Mucosa of rectum (tissue), 2 donors: Measurements from ENCODE around the gene DUSP2.

Source experiments
- H3K27ac ChIP-seq, 2 donors: one replicate each; pipeline ENCODE4 v1.7.0; 2013; ENCODE audit warnings: inconsistent platforms in 2 of 2, low read depth in 2 of 2, low read length in 2 of 2
- H3K27me3 ChIP-seq, 2 donors: one replicate each; pipeline ENCODE4 v1.7.0; 2013; ENCODE audit warnings: low read length in 2 of 2; ENCODE audit not compliant: control insufficient read depth in 2 of 2, insufficient read depth in 2 of 2
- H3K36me3 ChIP-seq, 2 donors: one replicate each; pipeline ENCODE4 v1.7.0; 2013; ENCODE audit warnings: low read length in 2 of 2; ENCODE audit not compliant: control insufficient read depth in 2 of 2, insufficient read depth in 2 of 2
- H3K4me1 ChIP-seq, 2 donors: one replicate each; pipeline ENCODE4 v1.7.0; 2013; ENCODE audit warnings: low read length in 2 of 2, mild to moderate bottlenecking in 1 of 2; ENCODE audit not compliant: control insufficient read depth in 2 of 2, insufficient read depth in 2 of 2
- H3K4me3 ChIP-seq, 2 donors: one replicate each; pipeline ENCODE4 v1.7.0; 2013; ENCODE audit warnings: low read length in 2 of 2
- H3K9ac ChIP-seq, 2 donors: one replicate each; pipeline ENCODE4 v1.7.0; 2013; ENCODE audit warnings: low read length in 2 of 2, low read depth in 1 of 2, mild to moderate bottlenecking in 1 of 2
- H3K9me3 ChIP-seq, 2 donors: one replicate each; pipeline ENCODE4 v1.7.0; 2013; ENCODE audit warnings: low read length in 2 of 2; ENCODE audit not compliant: control insufficient read depth in 2 of 2
- donor health status: healthy.
- donor health status: Normal muscosa, but diverticular disease.

Gene DUSP2

GRCh38 chr2:96108151-96108540 is 37.1 kb downstream of the DUSP2 start:
- H3K27ac ChIP-seq = no peak overlapping the region
- no peaks in the 10 kb centered on the region for H3K36me3 ChIP-seq
- no peak overlapping the region for H3K4me3 ChIP-seq
- H3K27me3 ChIP-seq = no peaks in the 10 kb centered on the region
- peaks cover 0 to 4% of the 10 kb centered on the region in 2 donors for H3K4me1 ChIP-seq
- H3K9me3 ChIP-seq = peaks cover 0 to 11% of the 10 kb centered on the region in 2 donors
- H3K9ac ChIP-seq = no peak overlapping the region

- Histone ChIP-seq H3K27ac (no peak overlapping the region), H3K36me3 (no peaks in the 10 kb centered on the region), H3K9me3 (peaks cover 0 to 11% of the 10 kb centered on the region in 2 donors), H3K27me3 (no peaks in the 10 kb centered on the region), H3K4me1 (peaks cover 0 to 4% of the 10 kb centered on the region in 2 donors), H3K9ac (no peak overlapping the region), H3K4me3 (no peak overlapping the region)
Observed at GRCh38 chr2:96107708-96108065, 37.6 kb downstream of the DUSP2 start.

- no peaks in the 10 kb centered on the region for H3K36me3 ChIP-seq
- no peaks in the 10 kb centered on the region for H3K27me3 ChIP-seq
- H3K9me3 ChIP-seq = peaks cover 0 to 11% of the 10 kb centered on the region in 2 donors
- no peak overlapping the region for H3K9ac ChIP-seq
- no peak overlapping the region for H3K27ac ChIP-seq
- H3K4me1 ChIP-seq = peaks cover 0 to 4% of the 10 kb centered on the region in 2 donors
- H3K4me3 ChIP-seq = no peak overlapping the region
Observed at GRCh38 chr2:96106991-96107707, 38.1 kb downstream of the DUSP2 start.

GRCh38 chr2:96105994-96106715 is 39.1 kb downstream of the DUSP2 start:
- H3K27ac ChIP-seq = no peak overlapping the region
- H3K36me3 ChIP-seq = no peaks in the 10 kb centered on the region
- peaks cover 0 to 4% of the 10 kb centered on the region in 2 donors for H3K4me1 ChIP-seq
- H3K9me3 ChIP-seq = peaks cover 0 to 11% of the 10 kb centered on the region in 2 donors
- H3K4me3 ChIP-seq = no peak overlapping the region
- no peaks in the 10 kb centered on the region for H3K27me3 ChIP-seq
- H3K9ac ChIP-seq = no peak overlapping the region

GRCh38 chr2:96105152-96105915 is 39.9 kb downstream of the DUSP2 start:
- Histone ChIP-seq H3K36me3 (no peaks in the 10 kb centered on the region), H3K27me3 (no peaks in the 10 kb centered on the region), H3K9me3 (peaks cover 0 to 11% of the 10 kb centered on the region in 2 donors), H3K27ac (no peak overlapping the region), H3K4me3 (no peak overlapping the region), H3K4me1 (peaks cover 0 to 4% of the 10 kb centered on the region in 2 donors), H3K9ac (no peak overlapping the region)

- Histone ChIP-seq H3K27me3 (no peaks in the 10 kb centered on the region), H3K36me3 (no peaks in the 10 kb centered on the region), H3K9me3 (peaks cover 0 to 11% of the 10 kb centered on the region in 2 donors), H3K9ac (no peak overlapping the region), H3K27ac (no peak overlapping the region), H3K4me3 (no peak overlapping the region), H3K4me1 (peaks cover 0 to 4% of the 10 kb centered on the region in 2 donors)
Observed at GRCh38 chr2:96104487-96104861, 40.8 kb downstream of the DUSP2 start.

- Histone ChIP-seq H3K36me3 (no peaks in the 10 kb centered on the region), H3K4me3 (no peak overlapping the region), H3K9me3 (peaks cover 0 to 11% of the 10 kb centered on the region in 2 donors), H3K27me3 (no peaks in the 10 kb centered on the region), H3K9ac (no peak overlapping the region), H3K4me1 (peaks cover 0 to 4% of the 10 kb centered on the region in 2 donors), H3K27ac (no peak overlapping the region)
Observed at GRCh38 chr2:96103761-96104486, 41.3 kb downstream of the DUSP2 start.

- no peak overlapping the region for H3K4me3 ChIP-seq
- H3K9me3 ChIP-seq = peaks cover 0 to 11% of the 10 kb centered on the region in 2 donors
- peaks cover 0 to 4% of the 10 kb centered on the region in 2 donors for H3K4me1 ChIP-seq
- no peaks in the 10 kb centered on the region for H3K36me3 ChIP-seq
- no peak overlapping the region for H3K27ac ChIP-seq
- H3K27me3 ChIP-seq = no peaks in the 10 kb centered on the region
- no peak overlapping the region for H3K9ac ChIP-seq
Observed at GRCh38 chr2:96103187-96103601, 42.0 kb downstream of the DUSP2 start.

- H3K4me3 ChIP-seq = no peak overlapping the region
- no peaks in the 10 kb centered on the region for H3K27me3 ChIP-seq
- H3K4me1 ChIP-seq = peaks cover 0 to 4% of the 10 kb centered on the region in 2 donors
- H3K36me3 ChIP-seq = no peaks in the 10 kb centered on the region
- H3K9me3 ChIP-seq = peaks cover 0 to 11% of the 10 kb centered on the region in 2 donors
- no peak overlapping the region for H3K9ac ChIP-seq
- H3K27ac ChIP-seq = no peak overlapping the region
Observed at GRCh38 chr2:96102596-96103186, 42.5 kb downstream of the DUSP2 start.
